Measurements from ENCODE around the gene GPR176. TPM values are rescaled to one million over a fixed set of nuclear protein-coding genes. Genes with fewer than 3 reads are reported as not detected.
A peak's percentile ranks its signal among the peaks of the same experiment; 100 is the strongest.

GPR176 gene
- total RNA-seq, 1 donor, result 173 TPM

DNA sequence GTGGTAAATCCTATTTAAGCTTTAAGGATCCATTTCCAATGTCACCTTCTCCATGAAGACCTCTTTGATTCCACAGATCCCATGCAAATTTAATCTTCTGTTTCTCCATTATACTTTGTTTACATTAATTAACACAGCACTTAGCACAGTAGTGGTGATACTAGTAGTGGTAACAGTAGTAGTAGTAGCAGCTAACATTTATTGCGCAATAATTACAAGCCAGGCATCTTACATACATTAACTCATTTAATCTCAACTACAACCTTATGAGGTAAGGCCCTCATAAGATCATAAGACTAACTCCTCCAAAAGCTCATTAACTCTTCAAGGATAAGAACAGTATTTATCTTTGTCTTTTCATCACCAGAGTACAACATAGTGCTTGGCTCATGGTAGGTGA, 82.6 kb downstream of the GPR176 start:
- DNase-seq (ENCODE audit: insufficient read length, low spot score, missing footprints), result no peak
- peaks cover 14% of the 10 kb centered on the region for H4K20me1 ChIP-seq (ENCODE audit: insufficient read depth, low read length)
- TF ChIP-seq, protein P1, sequence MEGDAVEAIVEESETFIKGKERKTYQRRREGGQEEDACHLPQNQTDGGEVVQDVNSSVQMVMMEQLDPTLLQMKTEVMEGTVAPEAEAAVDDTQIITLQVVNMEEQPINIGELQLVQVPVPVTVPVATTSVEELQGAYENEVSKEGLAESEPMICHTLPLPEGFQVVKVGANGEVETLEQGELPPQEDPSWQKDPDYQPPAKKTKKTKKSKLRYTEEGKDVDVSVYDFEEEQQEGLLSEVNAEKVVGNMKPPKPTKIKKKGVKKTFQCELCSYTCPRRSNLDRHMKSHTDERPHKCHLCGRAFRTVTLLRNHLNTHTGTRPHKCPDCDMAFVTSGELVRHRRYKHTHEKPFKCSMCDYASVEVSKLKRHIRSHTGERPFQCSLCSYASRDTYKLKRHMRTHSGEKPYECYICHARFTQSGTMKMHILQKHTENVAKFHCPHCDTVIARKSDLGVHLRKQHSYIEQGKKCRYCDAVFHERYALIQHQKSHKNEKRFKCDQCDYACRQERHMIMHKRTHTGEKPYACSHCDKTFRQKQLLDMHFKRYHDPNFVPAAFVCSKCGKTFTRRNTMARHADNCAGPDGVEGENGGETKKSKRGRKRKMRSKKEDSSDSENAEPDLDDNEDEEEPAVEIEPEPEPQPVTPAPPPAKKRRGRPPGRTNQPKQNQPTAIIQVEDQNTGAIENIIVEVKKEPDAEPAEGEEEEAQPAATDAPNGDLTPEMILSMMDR (IDR thresholded peaks at IDR 0.05; ENCODE audit: extremely low read depth, low read depth, low read length), result no peak
- H2AFZ ChIP-seq (ENCODE audit: low read length), result no peak overlapping the region
- H3K4me1 ChIP-seq (ENCODE audit: insufficient read depth, low read length), result peaks cover 16% of the 10 kb centered on the region
- H3K27ac ChIP-seq (ENCODE audit: low read depth, low read length), result no peak overlapping the region
- no peak overlapping the region for H3K4me3 ChIP-seq (ENCODE audit: insufficient read depth, low read length)
- peaks cover 77% of the 10 kb centered on the region for H3K79me2 ChIP-seq (ENCODE audit: insufficient read depth, low read length)
- H3K4me2 ChIP-seq (ENCODE audit: insufficient read depth, low read length), result no peak overlapping the region
- no peaks in the 10 kb centered on the region for H3K9me3 ChIP-seq (ENCODE audit: low read depth, low read length)
- H3K27me3 ChIP-seq (ENCODE audit: insufficient read depth, low read length), result no peaks in the 10 kb centered on the region
- H3K36me3 ChIP-seq (ENCODE audit: insufficient read depth, low read length), result no peaks in the 10 kb centered on the region

- no peak overlapping the region for H2AFZ ChIP-seq (ENCODE audit: low read length)
- no peak for DNase-seq (ENCODE audit: insufficient read length, low spot score, missing footprints)
- TF ChIP-seq, protein P1 (IDR thresholded peaks at IDR 0.05; ENCODE audit: extremely low read depth, low read depth, low read length), result no peak
- no peaks in the 10 kb centered on the region for H3K9me3 ChIP-seq (ENCODE audit: low read depth, low read length)
- H3K36me3 ChIP-seq (ENCODE audit: insufficient read depth, low read length), result no peaks in the 10 kb centered on the region
- H3K79me2 ChIP-seq (ENCODE audit: insufficient read depth, low read length), result peaks cover 77% of the 10 kb centered on the region
- H3K4me1 ChIP-seq (ENCODE audit: insufficient read depth, low read length), result peaks cover 16% of the 10 kb centered on the region
- H3K27me3 ChIP-seq (ENCODE audit: insufficient read depth, low read length), result no peaks in the 10 kb centered on the region
- H3K27ac ChIP-seq (ENCODE audit: low read depth, low read length), result no peak overlapping the region
- H3K4me2 ChIP-seq (ENCODE audit: insufficient read depth, low read length), result no peak overlapping the region
- peaks cover 9% of the 10 kb centered on the region for H4K20me1 ChIP-seq (ENCODE audit: insufficient read depth, low read length)
- H3K4me3 ChIP-seq (ENCODE audit: insufficient read depth, low read length), result no peak overlapping the region
These were observed 84.5 kb downstream of the GPR176 start for GRCh38 chr15:39835550-39835949.

DNA sequence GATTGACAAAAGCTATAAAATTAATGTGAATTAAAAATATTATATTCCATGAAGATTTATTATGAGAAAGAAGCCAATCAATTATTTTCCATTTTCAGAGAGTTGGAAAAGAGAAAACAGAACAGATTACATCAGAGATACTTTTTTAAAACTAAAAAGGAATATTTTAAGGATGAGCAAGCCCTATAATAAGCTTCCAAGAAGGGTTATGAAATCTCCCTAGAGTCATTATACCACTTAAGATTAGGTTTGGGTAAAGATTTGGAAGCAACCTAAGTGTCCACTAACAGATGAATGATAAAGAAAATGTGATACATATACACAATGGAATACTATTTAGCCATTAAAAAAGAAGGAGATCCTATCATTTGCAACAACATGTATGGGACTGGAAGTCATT, 85.8 kb downstream of the GPR176 start:
- Histone ChIP-seq H3K9me3 (ENCODE audit: low read depth, low read length) (no peaks in the 10 kb centered on the region), H3K4me2 (ENCODE audit: insufficient read depth, low read length) (peak overlapping the region; percentile 75), H3K27me3 (ENCODE audit: insufficient read depth, low read length) (no peaks in the 10 kb centered on the region), H3K27ac (ENCODE audit: low read depth, low read length) (peak overlapping the region; percentile 86), H4K20me1 (ENCODE audit: insufficient read depth, low read length) (peaks cover 16% of the 10 kb centered on the region), H3K79me2 (ENCODE audit: insufficient read depth, low read length) (peaks cover 82% of the 10 kb centered on the region), H3K36me3 (ENCODE audit: insufficient read depth, low read length) (no peaks in the 10 kb centered on the region), H3K4me3 (ENCODE audit: insufficient read depth, low read length) (no peak overlapping the region), H2AFZ (ENCODE audit: low read length) (no peak overlapping the region), H3K4me1 (ENCODE audit: insufficient read depth, low read length) (peaks cover 21% of the 10 kb centered on the region)
- peak; percentile 59 for DNase-seq (ENCODE audit: insufficient read length, low spot score, missing footprints)
- TF ChIP-seq, protein P1 (IDR thresholded peaks at IDR 0.05; ENCODE audit: extremely low read depth, low read depth, low read length), result no peak

DNA sequence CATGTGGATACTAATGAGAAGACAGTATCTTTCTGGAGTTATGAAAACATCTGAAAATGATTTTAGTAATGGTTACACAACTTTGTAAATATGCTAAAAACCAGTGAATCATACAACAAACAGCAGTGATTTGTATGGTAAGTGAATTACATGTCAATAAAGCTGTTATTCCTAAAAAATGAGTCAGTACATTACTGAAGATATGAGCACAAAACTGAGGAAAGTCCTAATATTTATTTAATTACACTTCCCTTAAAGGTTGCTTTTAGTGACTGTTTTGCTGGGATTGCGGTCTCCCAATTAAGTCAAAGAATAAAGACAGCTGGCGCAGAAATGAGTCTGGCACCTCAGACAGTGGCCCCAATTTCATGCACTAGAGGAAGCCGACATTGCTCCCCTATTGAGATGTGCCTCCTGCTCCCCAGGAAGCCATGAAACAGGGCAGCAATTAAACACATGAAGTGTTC, 86.5 kb downstream of the GPR176 start:
- peaks cover 23% of the 10 kb centered on the region for H4K20me1 ChIP-seq (ENCODE audit: insufficient read depth, low read length)
- H3K4me3 ChIP-seq (ENCODE audit: insufficient read depth, low read length), result peak overlapping the region; percentile 40
- no peak for DNase-seq (ENCODE audit: insufficient read length, low spot score, missing footprints)
- no peaks in the 10 kb centered on the region for H3K36me3 ChIP-seq (ENCODE audit: insufficient read depth, low read length)
- TF ChIP-seq, protein P1 (IDR thresholded peaks at IDR 0.05; ENCODE audit: extremely low read depth, low read depth, low read length), result no peak
- H3K4me2 ChIP-seq (ENCODE audit: insufficient read depth, low read length), result peak overlapping the region; percentile 75
- peaks cover 28% of the 10 kb centered on the region for H3K4me1 ChIP-seq (ENCODE audit: insufficient read depth, low read length)
- H3K27ac ChIP-seq (ENCODE audit: low read depth, low read length), result peak overlapping the region; percentile 86
- no peak overlapping the region for H2AFZ ChIP-seq (ENCODE audit: low read length)
- H3K79me2 ChIP-seq (ENCODE audit: insufficient read depth, low read length), result peaks cover 84% of the 10 kb centered on the region
- no peaks in the 10 kb centered on the region for H3K27me3 ChIP-seq (ENCODE audit: insufficient read depth, low read length)
- no peaks in the 10 kb centered on the region for H3K9me3 ChIP-seq (ENCODE audit: low read depth, low read length)
